ENCODE data around the gene HEPACAM.
A peak's percentile ranks its signal among the peaks of the same experiment; 100 is the strongest.

DNA sequence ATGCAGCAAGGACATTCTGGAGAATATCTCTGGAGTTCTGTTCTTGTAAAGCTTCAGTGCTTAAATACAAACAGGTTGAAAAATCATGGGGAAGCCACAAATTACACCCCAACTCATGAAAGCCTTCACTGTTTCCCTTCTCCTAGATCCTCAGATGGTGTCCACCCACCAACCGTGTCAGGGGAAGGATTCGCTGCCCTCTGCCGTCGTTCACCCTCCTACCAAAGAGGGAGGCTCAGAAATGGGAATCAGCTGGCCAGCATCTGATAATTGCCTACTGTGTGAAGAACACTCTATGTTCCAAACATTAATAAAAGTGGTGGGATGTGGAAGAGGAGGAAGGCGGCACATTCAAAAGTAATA is 7.4 kb upstream of the HEPACAM start:
- TF ChIP-seq, protein P1, sequence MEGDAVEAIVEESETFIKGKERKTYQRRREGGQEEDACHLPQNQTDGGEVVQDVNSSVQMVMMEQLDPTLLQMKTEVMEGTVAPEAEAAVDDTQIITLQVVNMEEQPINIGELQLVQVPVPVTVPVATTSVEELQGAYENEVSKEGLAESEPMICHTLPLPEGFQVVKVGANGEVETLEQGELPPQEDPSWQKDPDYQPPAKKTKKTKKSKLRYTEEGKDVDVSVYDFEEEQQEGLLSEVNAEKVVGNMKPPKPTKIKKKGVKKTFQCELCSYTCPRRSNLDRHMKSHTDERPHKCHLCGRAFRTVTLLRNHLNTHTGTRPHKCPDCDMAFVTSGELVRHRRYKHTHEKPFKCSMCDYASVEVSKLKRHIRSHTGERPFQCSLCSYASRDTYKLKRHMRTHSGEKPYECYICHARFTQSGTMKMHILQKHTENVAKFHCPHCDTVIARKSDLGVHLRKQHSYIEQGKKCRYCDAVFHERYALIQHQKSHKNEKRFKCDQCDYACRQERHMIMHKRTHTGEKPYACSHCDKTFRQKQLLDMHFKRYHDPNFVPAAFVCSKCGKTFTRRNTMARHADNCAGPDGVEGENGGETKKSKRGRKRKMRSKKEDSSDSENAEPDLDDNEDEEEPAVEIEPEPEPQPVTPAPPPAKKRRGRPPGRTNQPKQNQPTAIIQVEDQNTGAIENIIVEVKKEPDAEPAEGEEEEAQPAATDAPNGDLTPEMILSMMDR (IDR thresholded peaks at IDR 0.05; ENCODE audit: extremely low read depth in 1 of 2, insufficient read depth in 1 of 2, low read depth in 1 of 2, low read length in 2 of 2) = peak in 1 of 2 donors; percentile 5
- TF ChIP-seq, protein P2, sequence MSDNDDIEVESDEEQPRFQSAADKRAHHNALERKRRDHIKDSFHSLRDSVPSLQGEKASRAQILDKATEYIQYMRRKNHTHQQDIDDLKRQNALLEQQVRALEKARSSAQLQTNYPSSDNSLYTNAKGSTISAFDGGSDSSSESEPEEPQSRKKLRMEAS (IDR thresholded peaks at IDR 0.05; ENCODE audit: insufficient read depth, insufficient read length) = no peak

Data from endothelial cell of umbilical vein (primary cell).